H9 (cell line): ENCODE results near the gene ZNF593. TPM values are rescaled to one million over a fixed set of nuclear protein-coding genes. Genes with fewer than 3 reads are reported as not detected.
A peak's percentile ranks its signal among the peaks of the same experiment; 100 is the strongest.

Experiments used
- DNase-seq: peaks from one replicate; pipeline ENCODE4 v3.0.0-alpha.2; 2017
- H2AFZ ChIP-seq: one replicate; pipeline ENCODE4 v1.6.1; 2013; ENCODE audit warnings: mild to moderate bottlenecking, low read length, control low read depth, moderate library complexity
- H2AK5ac ChIP-seq: 2 replicates; pipeline ENCODE4 v1.6.1; 2013; ENCODE audit warnings: low read length, control low read depth, mixed read lengths; ENCODE audit not compliant: insufficient read length
- H2BK120ac ChIP-seq: one replicate; pipeline ENCODE4 v1.6.1; 2013; ENCODE audit warnings: low read depth, mild to moderate bottlenecking, low read length, control low read depth, inconsistent platforms; ENCODE audit not compliant: poor library complexity, severe bottlenecking
- H2BK12ac ChIP-seq: 2 replicates; pipeline ENCODE4 v1.6.1; 2013; ENCODE audit warnings: low read length, control low read depth, mixed read lengths, low read depth; ENCODE audit not compliant: insufficient read length
- H2BK15ac ChIP-seq: 2 replicates; pipeline ENCODE4 v1.6.1; 2013; ENCODE audit warnings: low read depth, low read length, control low read depth
- H2BK20ac ChIP-seq: one replicate; pipeline ENCODE4 v1.6.1; 2013; ENCODE audit warnings: low read depth, mild to moderate bottlenecking, low read length, control low read depth, inconsistent platforms; ENCODE audit not compliant: poor library complexity, severe bottlenecking
- H2BK5ac ChIP-seq: 2 replicates; pipeline ENCODE4 v1.6.1; 2013; ENCODE audit warnings: low read length, control low read depth, mixed read lengths; ENCODE audit not compliant: insufficient read length
- H3K14ac ChIP-seq: 2 replicates; pipeline ENCODE4 v1.6.1; 2013; ENCODE audit warnings: low read length, control low read depth; ENCODE audit not compliant: insufficient read depth
- H3K18ac ChIP-seq: 2 replicates; pipeline ENCODE4 v1.6.1; 2013; ENCODE audit warnings: low read depth, mild to moderate bottlenecking, mixed read lengths, low read length, control low read depth; ENCODE audit not compliant: insufficient read length
- H3K23ac ChIP-seq: 2 replicates; pipeline ENCODE4 v1.6.1; 2013; ENCODE audit warnings: low read length, control low read depth, mixed read lengths, low read depth; ENCODE audit not compliant: insufficient read length
- H3K23me2 ChIP-seq: 2 replicates; pipeline ENCODE4 v1.6.1; 2013; ENCODE audit warnings: low read depth, mild to moderate bottlenecking, mixed read lengths, low read length, control low read depth; ENCODE audit not compliant: insufficient read length, poor library complexity, severe bottlenecking
- H3K27ac ChIP-seq: 2 replicates; pipeline ENCODE4 v1.5.1; 2013; ENCODE audit warnings: low read length, control low read depth, mixed read lengths, low read depth; ENCODE audit not compliant: insufficient read length
- H3K27me3 ChIP-seq: 2 replicates; pipeline ENCODE4 v1.6.1; 2013; ENCODE audit warnings: low read length, control low read depth, inconsistent platforms; ENCODE audit not compliant: insufficient read depth
- H3K4ac ChIP-seq: 2 replicates; pipeline ENCODE4 v1.6.1; 2013; ENCODE audit warnings: low read depth, mild to moderate bottlenecking, control low read depth, inconsistent platforms, low read length, moderate library complexity
- H3K4me1 ChIP-seq: 2 replicates; pipeline ENCODE4 v1.6.1; 2013; ENCODE audit warnings: low read length, control low read depth, inconsistent platforms; ENCODE audit not compliant: insufficient read depth
- H3K4me2 ChIP-seq: 2 replicates; pipeline ENCODE4 v1.6.1; 2013; ENCODE audit warnings: low read length, control low read depth, mixed read lengths; ENCODE audit not compliant: insufficient read length, insufficient read depth
- H3K56ac ChIP-seq: 2 replicates; pipeline ENCODE4 v1.6.1; 2013; ENCODE audit warnings: low read depth, mild to moderate bottlenecking, mixed read lengths, low read length, control low read depth; ENCODE audit not compliant: insufficient read length
- H3K79me1 ChIP-seq: 2 replicates; pipeline ENCODE4 v1.6.1; 2013; ENCODE audit warnings: low read depth, mild to moderate bottlenecking, moderate library complexity, low read length, control low read depth, inconsistent platforms; ENCODE audit not compliant: insufficient read depth, poor library complexity, severe bottlenecking
- H3K79me2 ChIP-seq: 2 replicates; pipeline ENCODE4 v1.6.1; 2013; ENCODE audit warnings: low read length, control low read depth, inconsistent platforms; ENCODE audit not compliant: insufficient read depth
- H3K9ac ChIP-seq: 2 replicates; pipeline ENCODE4 v1.6.1; 2013; ENCODE audit warnings: low read length, control low read depth, mixed read lengths; ENCODE audit not compliant: insufficient read length; ENCODE audit errors: extremely low read depth
- H3K9me3 ChIP-seq: one replicate; pipeline ENCODE4 v1.6.1; 2013; ENCODE audit warnings: low read depth, low read length, inconsistent platforms; ENCODE audit not compliant: control insufficient read depth
- H3T11ph ChIP-seq: one replicate; pipeline ENCODE4 v1.6.1; 2013; ENCODE audit warnings: mild to moderate bottlenecking, low read length, control low read depth, inconsistent platforms
- H4K20me1 ChIP-seq: one replicate; pipeline ENCODE4 v1.6.1; 2013; ENCODE audit not compliant: control insufficient read depth, insufficient read length, insufficient read depth
- H4K5ac ChIP-seq: 2 replicates; pipeline ENCODE4 v1.6.1; 2013; ENCODE audit warnings: low read depth, mild to moderate bottlenecking, mixed read lengths, low read length, control low read depth; ENCODE audit not compliant: insufficient read length
- H4K8ac ChIP-seq: replicated peaks from 2 replicates; pipeline ENCODE4 v1.6.1; 2013; ENCODE audit warnings: low read length, control low read depth, mixed read lengths, low read depth; ENCODE audit not compliant: insufficient read length
- H4K91ac ChIP-seq: 2 replicates; pipeline ENCODE4 v1.6.1; 2013; ENCODE audit warnings: low read depth, mild to moderate bottlenecking, moderate library complexity, mixed read lengths, low read length, control low read depth; ENCODE audit not compliant: insufficient read length
- H3K27ac Mint-ChIP-seq, 3 experiments: 2 replicates in 2 of 3; 3 replicates in 1 of 3; pipeline ENCODE4 v1.8.0; 2020 to 2021; ENCODE audit warnings: mixed read lengths in 3 of 3, mild to moderate bottlenecking in 1 of 3, moderate library complexity in 1 of 3
- H3K27me3 Mint-ChIP-seq: 2 replicates; pipeline ENCODE4 v1.8.0; 2021; ENCODE audit warnings: low read depth, mild to moderate bottlenecking, moderate library complexity, mixed read lengths
- H3K36me3 Mint-ChIP-seq, 3 experiments: 2 replicates in 2 of 3; 3 replicates in 1 of 3; pipeline ENCODE4 v1.8.0; 2020 to 2021; ENCODE audit warnings: low read depth in 3 of 3, mixed read lengths in 3 of 3; ENCODE audit not compliant: insufficient read depth in 1 of 3
- H3K4me1 Mint-ChIP-seq, 2 experiments: 2 replicates each; pipeline ENCODE4 v1.8.0; 2020; ENCODE audit warnings: mixed read lengths in 2 of 2
- H3K4me3 Mint-ChIP-seq, 2 experiments: 2 replicates in 1 of 2; 3 replicates in 1 of 2; pipeline ENCODE4 v1.8.0; 2020 to 2021; ENCODE audit warnings: mild to moderate bottlenecking in 2 of 2, mixed read lengths in 2 of 2, moderate library complexity in 1 of 2
- H3K9me3 Mint-ChIP-seq, 2 experiments: 2 replicates in 1 of 2; 3 replicates in 1 of 2; pipeline ENCODE4 v1.8.0; 2020; ENCODE audit warnings: mild to moderate bottlenecking in 2 of 2, mixed read lengths in 2 of 2, moderate library complexity in 1 of 2
- CTCF ChIP-seq: fragments of 200-600 bp; sonication (generic); conservative IDR thresholded peaks from 3 replicates; pipeline ENCODE4 v1.8.0; 2021; ENCODE audit warnings: antibody characterized with exemption, mild to moderate bottlenecking
- WGBS: extraction: QIAGEN DNeasy Blood & Tissue Kit; methylation state at CpG from one replicate; pipeline ENCODE4 v1.1.7; 2013; ENCODE audit warnings: missing lambda C conversion rate, low lambda C conversion rate, mixed read lengths; ENCODE audit not compliant: insufficient read length; ENCODE audit errors: extremely low coverage; 5-methylcytosine and 5-hydroxymethylcytosine counted together
- total RNA-seq: library from RNA; stranded (reverse); gene quantifications from 2 replicates; pipeline ENCODE4 v1.2.1, GENCODE V29; 2021

ZNF593 gene
- total RNA-seq, 1 experiment from 2014 or later, result 48.2 TPM

- peaks cover 11% of the 10 kb centered on the region; the same call in 1 of the 2 replicates for H3K4me1 ChIP-seq
- H4K91ac ChIP-seq, result no peak overlapping the region
- H4K8ac ChIP-seq, result no peak overlapping the region
- H2AK5ac ChIP-seq, result no peak overlapping the region
- H4K20me1 ChIP-seq, result no peaks in the 10 kb centered on the region
- Mint-ChIP-seq H3K27me3 (peaks cover 96% of the 10 kb centered on the region), H3K36me3 (no peaks in the 10 kb centered on the region), H3K27ac (no peak overlapping the region), H3K4me1 (peaks cover 46 to 60% of the 10 kb centered on the region in 2 experiments), H3K9me3 (peaks cover 0 to 4% of the 10 kb centered on the region in 2 experiments; a peak in 1 of 5 replicates), H3K4me3 (peak overlapping the region in 1 of 2 experiments; percentile 65; a peak in 2 of 5 replicates)
- no peak overlapping the region for H2BK12ac ChIP-seq
- no peak overlapping the region for H2BK20ac ChIP-seq
- H3K27ac ChIP-seq, result no peak overlapping the region
- no peak for TF ChIP-seq CTCF
- no CpG with 5 or more reads among the region's 5 CpGs for WGBS
- H2BK120ac ChIP-seq, result no peak overlapping the region
- no peak overlapping the region for H4K5ac ChIP-seq
- H3K9ac ChIP-seq, result no peak overlapping the region
- no peaks in the 10 kb centered on the region for H3K9me3 ChIP-seq
- H3K4me2 ChIP-seq, result peak overlapping the region; percentile 8
- no peak overlapping the region for H2AFZ ChIP-seq
- H3K56ac ChIP-seq, result no peak overlapping the region
- no peak overlapping the region for H3K4ac ChIP-seq
- H2BK15ac ChIP-seq, result no peak overlapping the region
- peaks cover 49% of the 10 kb centered on the region; the same call in 1 of the 2 replicates for H3K27me3 ChIP-seq
- H3K23me2 ChIP-seq, result peaks cover 23% of the 10 kb centered on the region
- no peaks in the 10 kb centered on the region for H3K79me1 ChIP-seq
- H3K79me2 ChIP-seq, result no peaks in the 10 kb centered on the region
- H3K18ac ChIP-seq, result no peak overlapping the region
- DNase-seq, result no peak
- no peak overlapping the region for H3T11ph ChIP-seq
- H3K14ac ChIP-seq, result no peak overlapping the region
- H3K23ac ChIP-seq, result no peak overlapping the region
- no peak overlapping the region for H2BK5ac ChIP-seq
Observed at GRCh38 chr1:26158271-26158907, 11.3 kb upstream of the ZNF593 start.
